SK-N-SH treated with all-trans-retinoic acid at 6 μM for 48 hours (cell line): ENCODE data around the gene SLC35F6.

Source experiments
- ARNTL ChIP-seq: fragments of 450-650 bp; formaldehyde crosslinking; IDR thresholded peaks from 2 replicates; pipeline ENCODE4 v1.5.0; 2020; ENCODE audit warnings: low read depth, mild to moderate bottlenecking, moderate library complexity, borderline replicate concordance
- GLIS3 ChIP-seq: fragments of 250-450 bp; sonication (Bioruptor Pico); IDR thresholded peaks from 2 replicates; pipeline ENCODE4 v1.5.0; 2020; ENCODE audit warnings: mild to moderate bottlenecking, moderate library complexity
- OSR1 ChIP-seq: fragments of 250-450 bp; sonication (Bioruptor Pico); IDR thresholded peaks from 2 replicates; pipeline ENCODE4 v1.8.0; 2022; ENCODE audit warnings: moderate library complexity, mild to moderate bottlenecking, inconsistent platforms
- RARB ChIP-seq: fragments of 250-450 bp; sonication (Bioruptor Pico); IDR thresholded peaks from 2 replicates; pipeline ENCODE4 v1.8.0; 2021; ENCODE audit warnings: mild to moderate bottlenecking, moderate library complexity
- TCF4 ChIP-seq: fragments of 250-450 bp; sonication (Bioruptor Pico); IDR thresholded peaks from 2 replicates; pipeline ENCODE4 v1.8.0; 2021; ENCODE audit warnings: mild to moderate bottlenecking, moderate library complexity, borderline replicate concordance
- ZFP3 ChIP-seq: fragments of 250-450 bp; sonication (Bioruptor Pico); IDR thresholded peaks from 2 replicates; pipeline ENCODE4 v1.5.0; 2020; ENCODE audit warnings: mild to moderate bottlenecking, moderate library complexity
- TF ChIP-seq, protein P1 (sequence below): fragments of 250-450 bp; sonication (Bioruptor Pico); IDR thresholded peaks from 2 replicates; pipeline ENCODE4 v1.8.0; 2020; ENCODE audit warnings: mild to moderate bottlenecking, moderate library complexity, borderline replicate concordance

DNA sequence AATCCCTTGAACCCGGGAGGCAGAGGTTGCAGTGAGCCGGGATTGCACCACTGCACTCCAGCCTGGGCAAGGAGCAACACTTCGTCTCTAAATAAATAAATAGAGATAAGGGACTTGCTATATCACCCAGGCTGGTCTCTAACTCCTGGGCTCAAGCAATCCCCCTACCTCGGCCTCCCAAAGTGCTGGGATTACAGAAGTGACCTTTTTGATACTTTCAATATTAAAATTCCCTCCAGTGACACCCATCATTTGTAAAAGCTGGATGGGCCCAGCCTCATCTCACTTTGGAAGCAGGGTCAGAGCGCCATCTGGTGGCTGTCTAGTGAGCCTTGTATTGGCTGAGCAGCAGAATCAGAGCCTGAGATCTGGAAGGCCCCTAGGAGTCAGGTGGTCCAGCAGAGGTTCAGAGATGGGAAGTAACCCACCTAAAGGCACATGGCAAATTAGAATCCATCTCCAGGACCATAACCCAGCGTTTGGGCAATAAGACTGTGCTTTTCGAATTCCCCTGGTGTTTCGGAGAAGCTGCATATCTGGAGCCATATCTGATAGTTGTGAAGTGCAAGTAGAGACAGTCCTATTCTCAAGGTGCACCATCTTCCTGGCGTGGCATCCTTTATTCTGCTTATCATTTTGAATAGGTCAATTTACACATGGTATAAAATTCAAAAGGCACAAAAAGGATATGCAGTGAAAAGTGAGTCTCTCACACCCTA lies 18.3 kb upstream of the SLC35F6 start:
- no peak for TF ChIP-seq GLIS3 (CRISPR knock-in tag)
- TF ChIP-seq OSR1 (CRISPR knock-in tag), result no peak
- no peak for TF ChIP-seq ARNTL (CRISPR knock-in tag)
- TF ChIP-seq ZFP3 (CRISPR knock-in tag), result no peak
- TF ChIP-seq, protein P1, sequence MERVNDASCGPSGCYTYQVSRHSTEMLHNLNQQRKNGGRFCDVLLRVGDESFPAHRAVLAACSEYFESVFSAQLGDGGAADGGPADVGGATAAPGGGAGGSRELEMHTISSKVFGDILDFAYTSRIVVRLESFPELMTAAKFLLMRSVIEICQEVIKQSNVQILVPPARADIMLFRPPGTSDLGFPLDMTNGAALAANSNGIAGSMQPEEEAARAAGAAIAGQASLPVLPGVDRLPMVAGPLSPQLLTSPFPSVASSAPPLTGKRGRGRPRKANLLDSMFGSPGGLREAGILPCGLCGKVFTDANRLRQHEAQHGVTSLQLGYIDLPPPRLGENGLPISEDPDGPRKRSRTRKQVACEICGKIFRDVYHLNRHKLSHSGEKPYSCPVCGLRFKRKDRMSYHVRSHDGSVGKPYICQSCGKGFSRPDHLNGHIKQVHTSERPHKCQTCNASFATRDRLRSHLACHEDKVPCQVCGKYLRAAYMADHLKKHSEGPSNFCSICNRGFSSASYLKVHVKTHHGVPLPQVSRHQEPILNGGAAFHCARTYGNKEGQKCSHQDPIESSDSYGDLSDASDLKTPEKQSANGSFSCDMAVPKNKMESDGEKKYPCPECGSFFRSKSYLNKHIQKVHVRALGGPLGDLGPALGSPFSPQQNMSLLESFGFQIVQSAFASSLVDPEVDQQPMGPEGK (CRISPR knock-in tag), result no peak
- TF ChIP-seq TCF4 (CRISPR knock-in tag), result no peak
- TF ChIP-seq RARB (CRISPR knock-in tag), result no peak
